PFSK-1 (cell line): ENCODE data around the gene LGR5.

ENCODE experiments used
- POLR2AphosphoS5 ChIP-seq: IDR thresholded peaks from 2 replicates; pipeline ENCODE4 v1.6.1; 2012; ENCODE audit warnings: low read depth, mild to moderate bottlenecking, control low read depth, low read length, moderate library complexity
- SIN3A ChIP-seq: IDR thresholded peaks from 2 replicates; pipeline ENCODE4 v1.6.1; 2012; ENCODE audit warnings: mild to moderate bottlenecking, low read length, moderate library complexity, borderline replicate concordance; ENCODE audit not compliant: insufficient read depth
- TAF1 ChIP-seq: IDR thresholded peaks from 2 replicates; pipeline ENCODE4 v1.6.1; 2012; ENCODE audit warnings: low read length, control low read depth, borderline replicate concordance; ENCODE audit not compliant: insufficient read depth
- TF ChIP-seq, protein P1 (sequence below), 2 experiments: IDR thresholded peaks; 2 replicates each; pipeline versions ENCODE4 v1.6.1 to v1.8.0; 2011 to 2012; ENCODE audit warnings: low read depth in 2 of 2, low read length in 2 of 2, control low read depth in 1 of 2, inconsistent platforms in 1 of 2, mild to moderate bottlenecking in 1 of 2, moderate library complexity in 1 of 2; ENCODE audit not compliant: insufficient read depth in 1 of 2

DNA sequence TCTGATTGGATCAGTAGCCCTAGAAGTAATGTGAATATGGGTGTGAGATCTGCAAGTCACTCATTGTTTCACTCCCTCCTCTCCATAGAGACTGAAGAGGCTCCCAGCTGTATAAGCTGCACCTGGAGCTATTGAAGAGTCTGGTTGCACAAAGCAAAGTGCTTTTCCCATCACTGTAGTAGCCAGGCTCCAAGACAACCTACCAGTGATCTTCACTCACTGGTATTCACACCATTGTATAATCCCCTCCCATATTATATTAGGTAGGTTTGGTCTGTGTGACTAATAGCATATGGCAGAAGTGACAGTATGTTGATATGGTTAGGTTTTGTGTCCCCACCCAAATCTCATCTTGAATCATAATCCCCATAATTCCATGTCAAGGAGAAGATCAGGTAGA lies 159.6 kb downstream of the LGR5 start:
- no peak for TF ChIP-seq TAF1
- TF ChIP-seq, protein P1, sequence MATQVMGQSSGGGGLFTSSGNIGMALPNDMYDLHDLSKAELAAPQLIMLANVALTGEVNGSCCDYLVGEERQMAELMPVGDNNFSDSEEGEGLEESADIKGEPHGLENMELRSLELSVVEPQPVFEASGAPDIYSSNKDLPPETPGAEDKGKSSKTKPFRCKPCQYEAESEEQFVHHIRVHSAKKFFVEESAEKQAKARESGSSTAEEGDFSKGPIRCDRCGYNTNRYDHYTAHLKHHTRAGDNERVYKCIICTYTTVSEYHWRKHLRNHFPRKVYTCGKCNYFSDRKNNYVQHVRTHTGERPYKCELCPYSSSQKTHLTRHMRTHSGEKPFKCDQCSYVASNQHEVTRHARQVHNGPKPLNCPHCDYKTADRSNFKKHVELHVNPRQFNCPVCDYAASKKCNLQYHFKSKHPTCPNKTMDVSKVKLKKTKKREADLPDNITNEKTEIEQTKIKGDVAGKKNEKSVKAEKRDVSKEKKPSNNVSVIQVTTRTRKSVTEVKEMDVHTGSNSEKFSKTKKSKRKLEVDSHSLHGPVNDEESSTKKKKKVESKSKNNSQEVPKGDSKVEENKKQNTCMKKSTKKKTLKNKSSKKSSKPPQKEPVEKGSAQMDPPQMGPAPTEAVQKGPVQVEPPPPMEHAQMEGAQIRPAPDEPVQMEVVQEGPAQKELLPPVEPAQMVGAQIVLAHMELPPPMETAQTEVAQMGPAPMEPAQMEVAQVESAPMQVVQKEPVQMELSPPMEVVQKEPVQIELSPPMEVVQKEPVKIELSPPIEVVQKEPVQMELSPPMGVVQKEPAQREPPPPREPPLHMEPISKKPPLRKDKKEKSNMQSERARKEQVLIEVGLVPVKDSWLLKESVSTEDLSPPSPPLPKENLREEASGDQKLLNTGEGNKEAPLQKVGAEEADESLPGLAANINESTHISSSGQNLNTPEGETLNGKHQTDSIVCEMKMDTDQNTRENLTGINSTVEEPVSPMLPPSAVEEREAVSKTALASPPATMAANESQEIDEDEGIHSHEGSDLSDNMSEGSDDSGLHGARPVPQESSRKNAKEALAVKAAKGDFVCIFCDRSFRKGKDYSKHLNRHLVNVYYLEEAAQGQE (IDR thresholded peaks at IDR 0.05; ENCODE audit: insufficient read depth in 1 of 2, low read depth in 2 of 2, low read length in 2 of 2) = no peak
- no peak for TF ChIP-seq POLR2AphosphoS5
- TF ChIP-seq SIN3A = no peak
